Smooth muscle cell (in vitro differentiated cells): ENCODE data around the gene PHAF1. TPM values are rescaled to one million over a fixed set of nuclear protein-coding genes. Genes with fewer than 3 reads are reported as not detected.

Experiments
- DNase-seq: peaks from one replicate; lab custom pipeline; 2025; ENCODE audit not compliant: unreplicated experiment; lab: John Stamatoyannopoulos, UW
- H2AFZ ChIP-seq: fragments of 200-600 bp; sonication (generic); 2 replicates; pipeline ENCODE4 v1.6.0; 2016; ENCODE audit warnings: antibody characterized with exemption, low read depth, mild to moderate bottlenecking
- H3F3A ChIP-seq: fragments of 200-600 bp; sonication (generic); 2 replicates; pipeline ENCODE4 v1.6.0; 2017; ENCODE audit warnings: antibody characterized with exemption, low read depth
- H3K27ac ChIP-seq: fragments of 200-600 bp; sonication (generic); 2 replicates; pipeline ENCODE4 v1.5.1; 2016; ENCODE audit warnings: low read depth, mild to moderate bottlenecking
- H3K27me3 ChIP-seq: fragments of 200-600 bp; sonication (generic); 2 replicates; pipeline ENCODE4 v1.6.1; 2016; ENCODE audit warnings: low read depth, mild to moderate bottlenecking
- H3K36me3 ChIP-seq: fragments of 200-600 bp; sonication (generic); 2 replicates; pipeline ENCODE4 v1.5.1; 2016; ENCODE audit warnings: low read depth
- H3K4me1 ChIP-seq: fragments of 200-600 bp; sonication (generic); 2 replicates; pipeline ENCODE4 v1.5.1; 2016; ENCODE audit warnings: low read depth
- H3K4me2 ChIP-seq: fragments of 200-600 bp; sonication (generic); 2 replicates; pipeline ENCODE4 v1.6.0; 2016; ENCODE audit warnings: mild to moderate bottlenecking
- H3K4me3 ChIP-seq: fragments of 200-600 bp; sonication (generic); 2 replicates; pipeline ENCODE4 v1.5.1; 2016; ENCODE audit warnings: mild to moderate bottlenecking
- H3K79me2 ChIP-seq: fragments of 200-600 bp; sonication (generic); 2 replicates; pipeline ENCODE4 v1.6.0; 2016; ENCODE audit warnings: low read depth, mild to moderate bottlenecking
- H3K9ac ChIP-seq: fragments of 200-600 bp; sonication (generic); 2 replicates; pipeline ENCODE4 v1.6.0; 2016; ENCODE audit warnings: low read depth
- H3K9me3 ChIP-seq: fragments of 200-600 bp; sonication (generic); replicated peaks from 2 replicates; pipeline ENCODE4 v1.5.1; 2016; ENCODE audit warnings: low read depth
- H4K20me1 ChIP-seq: fragments of 200-600 bp; sonication (generic); 2 replicates; pipeline ENCODE4 v1.6.0; 2016; ENCODE audit warnings: low read depth
- WGBS: methylation state at CpG from one replicate; pipeline ENCODE4 v1.1.7; 2016; ENCODE audit warnings: low lambda C conversion rate; 5-methylcytosine and 5-hydroxymethylcytosine counted together
- polyA plus RNA-seq: library from polyadenylated mRNA; unstranded; fragments of >200 nt; fragmentation: Nextera tagmentation; extraction: Ambion mirVana; gene quantifications from 2 replicates; pipeline ENCODE4 v1.2.1, GENCODE V29; 2016
- total RNA-seq: library from RNA; depleted of rRNA; stranded (reverse); fragments of >200 nt; gene quantifications from 2 replicates; pipeline ENCODE4 v1.2.3, GENCODE V29; 2014
- TF ChIP-seq, protein P1 (sequence below): fragments of 200-600 bp; sonication (generic); IDR thresholded peaks from 2 replicates; pipeline ENCODE4 v1.5.1; 2017; ENCODE audit warnings: borderline replicate concordance, mild to moderate bottlenecking, antibody characterized with exemption; ENCODE audit not compliant: insufficient read depth, poor library complexity, severe bottlenecking

The PHAF1 gene
- total and polyA plus RNA-seq, 2 experiments from 2014 or later = 15.5 TPM

DNA sequence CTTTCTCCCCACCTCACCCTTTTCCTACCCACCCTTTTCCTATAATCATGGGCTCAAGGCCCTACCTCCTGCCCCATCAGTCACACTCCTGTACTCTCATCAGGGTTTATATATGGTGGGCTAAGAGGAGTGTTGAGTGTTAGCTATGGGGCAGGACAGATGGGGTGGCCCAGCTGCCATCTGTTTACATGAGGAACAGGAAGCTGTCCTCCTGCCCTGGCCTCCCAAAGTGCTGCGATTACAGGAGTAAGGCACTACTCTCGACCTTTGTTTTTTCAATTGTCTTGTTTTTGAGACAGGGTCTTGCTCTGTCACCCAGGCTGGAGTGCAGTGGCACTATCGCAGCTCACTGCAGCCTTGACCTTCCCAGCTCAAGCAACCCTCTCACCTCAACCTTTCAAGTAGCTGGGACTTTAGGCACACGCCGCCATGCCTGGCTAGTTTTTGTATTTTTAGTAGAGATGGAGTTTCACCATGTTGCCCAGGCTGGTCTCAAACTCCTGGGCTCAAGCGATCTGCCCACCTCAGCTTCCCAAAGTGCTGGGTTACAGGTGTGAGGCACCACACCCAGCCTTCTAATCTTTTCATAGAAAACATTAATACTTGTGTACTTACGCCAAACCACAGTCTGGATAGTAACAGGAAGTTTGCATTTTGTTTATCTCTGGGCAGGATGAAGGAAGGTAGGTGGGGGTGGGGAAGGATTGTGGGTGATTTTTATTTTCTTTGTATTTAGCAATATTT lies 48.3 kb downstream of the PHAF1 start:
- DNase-seq = no peak

DNA sequence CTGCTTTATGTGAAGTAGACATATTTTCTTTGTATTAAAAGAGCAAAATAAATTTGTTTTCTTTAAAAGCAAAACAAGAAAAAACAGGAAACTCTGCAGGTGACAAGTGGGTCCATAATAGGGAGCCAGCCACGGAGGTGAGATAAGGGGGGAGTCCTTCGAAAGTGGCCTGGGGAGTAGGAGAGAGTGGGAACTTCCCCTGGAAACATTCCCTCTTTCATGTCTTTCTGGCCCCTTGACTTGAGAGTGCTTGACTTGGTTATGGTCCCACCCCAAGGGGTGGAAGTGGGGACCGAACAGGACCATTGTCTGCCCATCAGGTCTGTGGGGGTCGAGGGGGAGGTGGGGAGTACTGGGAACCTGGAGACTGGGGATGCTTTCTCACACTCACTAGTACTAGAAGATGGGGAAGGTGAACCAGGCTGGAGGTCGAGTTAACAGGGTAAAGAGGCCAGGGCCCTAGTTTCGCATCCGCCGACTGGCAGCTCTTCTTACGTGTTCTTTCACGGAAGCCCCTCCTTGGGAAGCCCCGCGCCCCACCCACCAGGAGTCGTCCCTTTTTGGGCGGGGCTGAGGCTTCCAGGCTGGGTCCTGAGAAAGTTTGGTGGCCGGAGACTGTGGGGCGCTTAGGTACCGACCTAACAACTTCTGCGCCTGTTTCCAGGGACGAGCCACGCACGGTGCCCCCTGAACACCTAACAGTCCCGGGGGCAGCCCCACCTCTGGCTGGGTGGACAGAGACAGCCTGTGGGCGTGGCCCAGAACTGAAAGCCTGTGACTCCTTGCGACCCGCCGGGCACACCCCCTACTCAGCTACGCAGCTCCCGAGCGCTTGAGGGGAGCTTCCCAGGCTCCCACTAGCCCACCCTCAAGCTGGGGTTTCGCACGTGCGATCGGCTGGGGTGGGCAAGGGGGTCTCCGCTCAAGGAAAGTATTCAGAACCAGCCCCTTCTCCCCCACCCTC lies 49.2 kb downstream of the PHAF1 start:
- no peaks in the 10 kb centered on the region for H3K9me3 ChIP-seq
- H3K4me1 ChIP-seq = peaks cover 17% of the 10 kb centered on the region
- H2AFZ ChIP-seq = peak overlapping the region; percentile 87
- H3F3A ChIP-seq = no peaks in the 10 kb centered on the region
- TF ChIP-seq, protein P1, sequence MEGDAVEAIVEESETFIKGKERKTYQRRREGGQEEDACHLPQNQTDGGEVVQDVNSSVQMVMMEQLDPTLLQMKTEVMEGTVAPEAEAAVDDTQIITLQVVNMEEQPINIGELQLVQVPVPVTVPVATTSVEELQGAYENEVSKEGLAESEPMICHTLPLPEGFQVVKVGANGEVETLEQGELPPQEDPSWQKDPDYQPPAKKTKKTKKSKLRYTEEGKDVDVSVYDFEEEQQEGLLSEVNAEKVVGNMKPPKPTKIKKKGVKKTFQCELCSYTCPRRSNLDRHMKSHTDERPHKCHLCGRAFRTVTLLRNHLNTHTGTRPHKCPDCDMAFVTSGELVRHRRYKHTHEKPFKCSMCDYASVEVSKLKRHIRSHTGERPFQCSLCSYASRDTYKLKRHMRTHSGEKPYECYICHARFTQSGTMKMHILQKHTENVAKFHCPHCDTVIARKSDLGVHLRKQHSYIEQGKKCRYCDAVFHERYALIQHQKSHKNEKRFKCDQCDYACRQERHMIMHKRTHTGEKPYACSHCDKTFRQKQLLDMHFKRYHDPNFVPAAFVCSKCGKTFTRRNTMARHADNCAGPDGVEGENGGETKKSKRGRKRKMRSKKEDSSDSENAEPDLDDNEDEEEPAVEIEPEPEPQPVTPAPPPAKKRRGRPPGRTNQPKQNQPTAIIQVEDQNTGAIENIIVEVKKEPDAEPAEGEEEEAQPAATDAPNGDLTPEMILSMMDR = no peak
- H3K36me3 ChIP-seq = no peaks in the 10 kb centered on the region
- 6% methylated on average over 34 of the region's 34 CpGs for WGBS
- H3K79me2 ChIP-seq = no peaks in the 10 kb centered on the region
- H4K20me1 ChIP-seq = peaks cover 71% of the 10 kb centered on the region
- peak overlapping the region; percentile 96 for H3K4me2 ChIP-seq
- H3K27me3 ChIP-seq = peaks cover 69% of the 10 kb centered on the region
- peak overlapping the region; percentile 47 for H3K9ac ChIP-seq
- no peak for DNase-seq
- H3K4me3 ChIP-seq = peak overlapping the region; percentile 92
- no peak overlapping the region for H3K27ac ChIP-seq

More for the DNA sequence above, 48.3 kb downstream of the PHAF1 start:
- Histone ChIP-seq H3K4me2 (no peak overlapping the region), H3F3A (no peaks in the 10 kb centered on the region), H4K20me1 (peaks cover 62% of the 10 kb centered on the region), H3K79me2 (no peaks in the 10 kb centered on the region), H3K9ac (no peak overlapping the region), H3K36me3 (no peaks in the 10 kb centered on the region), H3K4me1 (peaks cover 10% of the 10 kb centered on the region), H3K4me3 (no peak overlapping the region), H3K9me3 (no peaks in the 10 kb centered on the region), H2AFZ (no peak overlapping the region), H3K27me3 (peaks cover 62% of the 10 kb centered on the region), H3K27ac (no peak overlapping the region)
- 78% methylated on average over 7 of the region's 7 CpGs for WGBS
- TF ChIP-seq, protein P1 = no peak

DNA sequence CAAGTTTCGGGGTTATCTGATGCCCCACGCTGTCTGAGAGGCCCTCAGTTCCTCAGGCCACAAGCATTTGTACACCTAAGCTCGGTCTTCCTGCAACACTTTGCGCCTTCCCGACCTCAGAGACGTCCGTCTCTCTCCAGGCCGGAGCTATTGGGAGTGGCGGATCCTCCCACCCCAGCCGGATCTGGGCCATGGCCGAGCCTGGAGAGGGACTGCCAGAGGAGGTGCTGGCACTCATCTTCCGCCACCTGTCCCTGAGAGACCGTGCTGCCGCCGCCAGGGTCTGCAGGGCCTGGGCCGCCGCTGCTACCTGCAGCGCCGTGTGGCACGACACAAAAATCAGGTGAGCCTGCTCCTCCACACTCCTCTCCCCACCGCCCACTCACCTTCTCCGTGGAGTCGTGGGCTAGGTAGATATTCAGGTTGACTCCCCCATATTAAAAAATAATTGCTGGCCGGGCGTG lies 51.9 kb downstream of the PHAF1 start:
- Histone ChIP-seq H2AFZ (no peak overlapping the region), H3K79me2 (no peaks in the 10 kb centered on the region), H3K4me2 (peak overlapping the region; percentile 96), H3K4me3 (peak overlapping the region; percentile 92), H3K36me3 (no peaks in the 10 kb centered on the region), H4K20me1 (peaks cover 50% of the 10 kb centered on the region), H3K4me1 (peaks cover 11% of the 10 kb centered on the region), H3K9me3 (no peaks in the 10 kb centered on the region), H3K27ac (no peak overlapping the region), H3K27me3 (peaks cover 70% of the 10 kb centered on the region), H3K9ac (no peak overlapping the region), H3F3A (no peaks in the 10 kb centered on the region)
- TF ChIP-seq, protein P1 = no peak
- WGBS = 42% methylated on average over 25 of the region's 25 CpGs
- DNase-seq = no peak
